Stimulated activated CD8-positive, alpha-beta memory T cell treated with anti-CD3 and anti-CD28 coated beads, Interleukin-15, amount 100 ng/mL, for 24 hours (primary cell): ENCODE data around the gene SHLD1.
"Not testable (repeated sequence)": the region's sequence is repeated elsewhere in the genome, so short reads cannot be mapped to it uniquely, and the experiment has no call there.

Experiments used
- DNase-seq: peaks from one replicate; pipeline ENCODE4 v3.0.0-alpha.2; 2020; ENCODE audit warnings: low read depth

Gene SHLD1

GRCh38 chr20:5749952-5750779 is at the start of gene SHLD1:
Gene SHLD1 (plus strand): TSS chr20:5750401. CDS start chr20:5772866, 22,465 bp downstream.
- DNase-seq = peak; percentile 44

- not testable (repeated sequence) for DNase-seq
These were observed 47.9 kb upstream of the SHLD1 start for GRCh38 chr20:5702339-5702738.

GRCh38 chr20:5703681-5704101 is 46.5 kb upstream of the SHLD1 start:
- DNase-seq = no peak

GRCh38 chr20:5705827-5706226 is 44.4 kb upstream of the SHLD1 start:
- DNase-seq = no peak

- no peak for DNase-seq
These were observed 43.4 kb upstream of the SHLD1 start for GRCh38 chr20:5706797-5707196.

GRCh38 chr20:5710551-5710950 is 39.6 kb upstream of the SHLD1 start:
- no peak for DNase-seq

- DNase-seq = no peak
These were observed 35.8 kb upstream of the SHLD1 start for GRCh38 chr20:5714261-5715041.

- DNase-seq = no peak
These were observed 34.9 kb upstream of the SHLD1 start for GRCh38 chr20:5715071-5715841.

GRCh38 chr20:5716953-5717352 is 33.2 kb upstream of the SHLD1 start:
- no peak for DNase-seq

GRCh38 chr20:5718896-5719595 is 31.2 kb upstream of the SHLD1 start:
- DNase-seq = no peak

GRCh38 chr20:5719861-5720403 is 30.3 kb upstream of the SHLD1 start:
- DNase-seq = no peak

GRCh38 chr20:5720696-5721095 is 29.5 kb upstream of the SHLD1 start:
- DNase-seq = no peak

- not testable (repeated sequence) for DNase-seq
These were observed 28.8 kb upstream of the SHLD1 start for GRCh38 chr20:5721356-5721755.

- no peak for DNase-seq
These were observed 27.3 kb upstream of the SHLD1 start for GRCh38 chr20:5722927-5723326.

- DNase-seq = not testable (repeated sequence)
These were observed 25.1 kb upstream of the SHLD1 start for GRCh38 chr20:5725183-5725463.

GRCh38 chr20:5727018-5727515 is 23.1 kb upstream of the SHLD1 start:
- DNase-seq = no peak

- no peak for DNase-seq
These were observed 20.9 kb upstream of the SHLD1 start for GRCh38 chr20:5729348-5729747.

GRCh38 chr20:5730131-5730530 is 20.1 kb upstream of the SHLD1 start:
- no peak for DNase-seq

- no peak for DNase-seq
These were observed 18.3 kb upstream of the SHLD1 start for GRCh38 chr20:5731753-5732366.

GRCh38 chr20:5734602-5735001 is 15.6 kb upstream of the SHLD1 start:
- DNase-seq = no peak
